ENCODE results near the gene KRTAP5-2.

DNA sequence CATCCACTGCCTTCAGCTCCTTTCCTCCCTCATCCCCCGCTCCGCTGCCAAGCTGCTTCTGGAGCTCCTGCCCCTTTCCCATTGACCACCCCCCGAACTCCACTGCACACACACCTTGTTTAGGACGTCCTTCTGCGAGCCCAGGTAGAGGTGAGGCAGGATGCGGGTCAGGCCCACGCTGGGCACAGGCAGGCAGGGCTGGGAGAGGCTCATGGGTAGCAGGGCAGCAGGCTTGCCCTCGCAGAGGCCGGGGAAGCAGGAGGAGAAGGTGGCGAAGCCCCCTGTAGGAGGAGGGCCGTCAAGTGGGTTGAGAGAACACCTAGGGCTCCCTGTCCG, 39.4 kb downstream of the KRTAP5-2 start:
- TF ChIP-seq, protein P1, sequence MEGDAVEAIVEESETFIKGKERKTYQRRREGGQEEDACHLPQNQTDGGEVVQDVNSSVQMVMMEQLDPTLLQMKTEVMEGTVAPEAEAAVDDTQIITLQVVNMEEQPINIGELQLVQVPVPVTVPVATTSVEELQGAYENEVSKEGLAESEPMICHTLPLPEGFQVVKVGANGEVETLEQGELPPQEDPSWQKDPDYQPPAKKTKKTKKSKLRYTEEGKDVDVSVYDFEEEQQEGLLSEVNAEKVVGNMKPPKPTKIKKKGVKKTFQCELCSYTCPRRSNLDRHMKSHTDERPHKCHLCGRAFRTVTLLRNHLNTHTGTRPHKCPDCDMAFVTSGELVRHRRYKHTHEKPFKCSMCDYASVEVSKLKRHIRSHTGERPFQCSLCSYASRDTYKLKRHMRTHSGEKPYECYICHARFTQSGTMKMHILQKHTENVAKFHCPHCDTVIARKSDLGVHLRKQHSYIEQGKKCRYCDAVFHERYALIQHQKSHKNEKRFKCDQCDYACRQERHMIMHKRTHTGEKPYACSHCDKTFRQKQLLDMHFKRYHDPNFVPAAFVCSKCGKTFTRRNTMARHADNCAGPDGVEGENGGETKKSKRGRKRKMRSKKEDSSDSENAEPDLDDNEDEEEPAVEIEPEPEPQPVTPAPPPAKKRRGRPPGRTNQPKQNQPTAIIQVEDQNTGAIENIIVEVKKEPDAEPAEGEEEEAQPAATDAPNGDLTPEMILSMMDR (IDR thresholded peaks at IDR 0.05), result no peak
- no peak for TF ChIP-seq POLR2A (IDR thresholded peaks at IDR 0.05)
